Loucy (cell line): ENCODE results near the gene GABRR1.

ENCODE experiments used
- H2AFZ ChIP-seq: fragments of 200-600 bp; sonication (generic); 2 replicates; pipeline ENCODE4 v1.6.0; 2016; ENCODE audit warnings: antibody characterized with exemption, mild to moderate bottlenecking, low read length, moderate library complexity
- H3F3A ChIP-seq: fragments of 200-600 bp; 2 replicates; pipeline ENCODE4 v1.6.0; 2016; ENCODE audit warnings: antibody characterized with exemption, low read depth, mild to moderate bottlenecking
- H3K27me3 ChIP-seq: fragments of 200-600 bp; sonication (generic); 2 replicates; pipeline ENCODE4 v1.6.1; 2014; ENCODE audit warnings: low read length, mild to moderate bottlenecking; ENCODE audit not compliant: insufficient read depth, poor library complexity, severe bottlenecking
- H3K36me3 ChIP-seq: fragments of 200-600 bp; sonication (generic); 2 replicates; pipeline ENCODE4 v1.6.1; 2016; ENCODE audit warnings: low read length; ENCODE audit not compliant: insufficient read depth
- H3K4me1 ChIP-seq: fragments of 200-600 bp; sonication (generic); 2 replicates; pipeline ENCODE4 v1.5.1; 2014; ENCODE audit warnings: low read length, mild to moderate bottlenecking; ENCODE audit not compliant: insufficient read depth, poor library complexity, severe bottlenecking
- H3K4me2 ChIP-seq: fragments of 200-600 bp; sonication (generic); 2 replicates; pipeline ENCODE4 v1.6.0; 2014; ENCODE audit warnings: antibody characterized with exemption, low read length, low read depth, mild to moderate bottlenecking; ENCODE audit not compliant: poor library complexity, severe bottlenecking
- H3K4me3 ChIP-seq: fragments of 200-600 bp; sonication (generic); 2 replicates; pipeline ENCODE4 v1.5.1; 2014; ENCODE audit warnings: low read length, mild to moderate bottlenecking, mixed read lengths; ENCODE audit not compliant: poor library complexity, severe bottlenecking
- H3K79me2 ChIP-seq: fragments of 200-600 bp; sonication (generic); 2 replicates; pipeline ENCODE4 v1.6.1; 2014; ENCODE audit warnings: low read length; ENCODE audit not compliant: insufficient read depth
- H3K9ac ChIP-seq: fragments of 200-600 bp; sonication (generic); 2 replicates; pipeline ENCODE4 v1.6.0; 2014; ENCODE audit warnings: mild to moderate bottlenecking, low read depth, low read length, moderate library complexity; ENCODE audit not compliant: poor library complexity, severe bottlenecking
- H3K9me2 ChIP-seq: fragments of 200-600 bp; sonication (generic); replicated peaks from 2 replicates; pipeline ENCODE4 v1.6.1; 2016; ENCODE audit warnings: low read depth, low read length, mixed read lengths
- H3K9me3 ChIP-seq: fragments of 200-600 bp; sonication (generic); 2 replicates; pipeline ENCODE4 v1.6.1; 2014; ENCODE audit warnings: mild to moderate bottlenecking, antibody characterized with exemption, low read length, low read depth; ENCODE audit not compliant: insufficient read depth
- H4K20me1 ChIP-seq: fragments of 200-600 bp; sonication (generic); 2 replicates; pipeline ENCODE4 v1.6.0; 2014; ENCODE audit warnings: antibody characterized with exemption, low read length, mild to moderate bottlenecking; ENCODE audit not compliant: insufficient read depth, poor library complexity, severe bottlenecking
- EZH2phosphoT487 ChIP-seq: fragments of 200-600 bp; IDR thresholded peaks from 2 replicates; pipeline ENCODE4 v1.6.1; 2018; ENCODE audit warnings: antibody characterized with exemption, mild to moderate bottlenecking, moderate library complexity, borderline replicate concordance
- TF ChIP-seq, protein P1 (sequence below): fragments of 200-600 bp; sonication (generic); conservative IDR thresholded peaks from 2 replicates; pipeline ENCODE4 v1.5.1; 2014; ENCODE audit warnings: mild to moderate bottlenecking, antibody characterized with exemption, low read length

GABRR1 gene

DNA sequence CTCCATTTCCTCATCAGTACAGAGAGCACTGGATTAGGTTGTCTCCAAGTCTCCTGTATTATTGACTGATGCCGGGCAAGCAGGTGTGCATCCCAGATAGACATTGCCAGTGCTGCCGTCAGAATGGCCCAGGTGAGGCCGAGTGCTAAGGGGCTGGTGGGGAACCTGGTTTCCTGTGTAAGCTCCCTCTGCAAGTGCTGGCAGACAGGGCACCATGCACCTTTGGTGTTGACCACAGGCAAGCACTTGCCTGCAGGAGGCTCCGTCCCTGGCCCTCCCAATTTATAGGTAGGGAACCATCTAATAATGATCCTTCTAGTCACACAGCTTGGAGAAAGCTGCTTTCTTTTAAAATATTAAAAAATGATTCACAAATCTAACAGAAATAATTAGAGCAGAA, 747 bp downstream of the GABRR1 start:
- no peak overlapping the region for H3K9ac ChIP-seq
- H3K9me2 ChIP-seq = no peaks in the 10 kb centered on the region
- H3K4me1 ChIP-seq = no peaks in the 10 kb centered on the region
- no peaks in the 10 kb centered on the region for H3K27me3 ChIP-seq
- no peaks in the 10 kb centered on the region for H3F3A ChIP-seq
- no peaks in the 10 kb centered on the region for H3K36me3 ChIP-seq
- no peak for TF ChIP-seq EZH2phosphoT487
- TF ChIP-seq, protein P1, sequence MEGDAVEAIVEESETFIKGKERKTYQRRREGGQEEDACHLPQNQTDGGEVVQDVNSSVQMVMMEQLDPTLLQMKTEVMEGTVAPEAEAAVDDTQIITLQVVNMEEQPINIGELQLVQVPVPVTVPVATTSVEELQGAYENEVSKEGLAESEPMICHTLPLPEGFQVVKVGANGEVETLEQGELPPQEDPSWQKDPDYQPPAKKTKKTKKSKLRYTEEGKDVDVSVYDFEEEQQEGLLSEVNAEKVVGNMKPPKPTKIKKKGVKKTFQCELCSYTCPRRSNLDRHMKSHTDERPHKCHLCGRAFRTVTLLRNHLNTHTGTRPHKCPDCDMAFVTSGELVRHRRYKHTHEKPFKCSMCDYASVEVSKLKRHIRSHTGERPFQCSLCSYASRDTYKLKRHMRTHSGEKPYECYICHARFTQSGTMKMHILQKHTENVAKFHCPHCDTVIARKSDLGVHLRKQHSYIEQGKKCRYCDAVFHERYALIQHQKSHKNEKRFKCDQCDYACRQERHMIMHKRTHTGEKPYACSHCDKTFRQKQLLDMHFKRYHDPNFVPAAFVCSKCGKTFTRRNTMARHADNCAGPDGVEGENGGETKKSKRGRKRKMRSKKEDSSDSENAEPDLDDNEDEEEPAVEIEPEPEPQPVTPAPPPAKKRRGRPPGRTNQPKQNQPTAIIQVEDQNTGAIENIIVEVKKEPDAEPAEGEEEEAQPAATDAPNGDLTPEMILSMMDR = no peak
- no peaks in the 10 kb centered on the region for H3K9me3 ChIP-seq
- H3K79me2 ChIP-seq = no peaks in the 10 kb centered on the region
- no peaks in the 10 kb centered on the region for H4K20me1 ChIP-seq
- H3K4me2 ChIP-seq = no peak overlapping the region
- no peak overlapping the region for H2AFZ ChIP-seq
- H3K4me3 ChIP-seq = no peak overlapping the region

DNA sequence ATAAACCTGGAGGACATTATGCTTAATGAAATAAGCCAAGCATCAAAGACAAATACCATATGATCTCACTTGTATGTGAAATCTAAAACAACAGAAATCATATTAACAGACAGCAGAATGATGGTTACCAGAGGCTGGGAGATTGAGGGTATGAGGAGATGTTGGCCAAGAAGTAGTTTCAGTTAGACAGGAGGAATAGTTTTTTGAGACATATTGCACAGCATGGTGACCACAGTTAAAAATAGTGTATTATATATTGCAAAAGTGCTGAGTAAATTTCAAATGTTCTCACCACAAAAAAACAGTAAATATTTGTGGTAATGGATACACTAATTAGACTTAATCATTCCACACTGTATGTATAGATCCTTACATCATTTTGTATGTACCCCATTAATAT, 1.8 kb downstream of the GABRR1 start:
- no peak overlapping the region for H2AFZ ChIP-seq
- H3K9me2 ChIP-seq = no peaks in the 10 kb centered on the region

DNA sequence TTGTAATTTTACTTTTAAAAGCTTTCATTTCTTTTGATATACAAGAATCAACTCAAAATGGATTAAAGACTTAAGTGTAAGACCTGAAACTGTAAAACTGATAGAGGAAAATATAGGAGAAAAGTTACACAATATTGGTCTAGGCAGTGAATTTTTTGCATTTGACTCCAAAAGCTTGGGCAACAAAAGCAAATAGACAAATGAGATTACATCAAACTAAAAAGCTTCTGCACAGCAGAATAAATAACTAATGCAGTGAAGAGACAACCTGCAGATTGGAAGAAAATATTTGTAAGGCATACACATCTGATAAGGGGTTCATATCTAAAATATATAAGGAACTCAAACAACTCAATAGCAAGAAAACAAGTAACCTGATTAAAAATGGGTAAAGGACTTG, 3.0 kb downstream of the GABRR1 start:
- no peaks in the 10 kb centered on the region for H3F3A ChIP-seq
- H3K4me3 ChIP-seq = no peak overlapping the region
- H3K9me2 ChIP-seq = no peaks in the 10 kb centered on the region
- H3K27me3 ChIP-seq = no peaks in the 10 kb centered on the region
- H3K4me2 ChIP-seq = no peak overlapping the region
- H4K20me1 ChIP-seq = no peaks in the 10 kb centered on the region
- H2AFZ ChIP-seq = no peak overlapping the region
- H3K4me1 ChIP-seq = peaks cover 7% of the 10 kb centered on the region
- TF ChIP-seq, protein P1 = no peak
- TF ChIP-seq EZH2phosphoT487 = no peak
- no peaks in the 10 kb centered on the region for H3K36me3 ChIP-seq
- H3K79me2 ChIP-seq = no peaks in the 10 kb centered on the region
- no peaks in the 10 kb centered on the region for H3K9me3 ChIP-seq
- no peak overlapping the region for H3K9ac ChIP-seq

More for the DNA sequence above, 1.8 kb downstream of the GABRR1 start:
- Histone ChIP-seq H3K4me3 (no peak overlapping the region), H3K79me2 (no peaks in the 10 kb centered on the region), H4K20me1 (no peaks in the 10 kb centered on the region), H3F3A (no peaks in the 10 kb centered on the region), H3K36me3 (no peaks in the 10 kb centered on the region), H3K9me3 (no peaks in the 10 kb centered on the region), H3K9ac (no peak overlapping the region), H3K4me2 (no peak overlapping the region), H3K4me1 (no peaks in the 10 kb centered on the region), H3K27me3 (no peaks in the 10 kb centered on the region)
- TF ChIP-seq EZH2phosphoT487 = no peak
- TF ChIP-seq, protein P1 = no peak
